B cell (primary cell): ENCODE results near the gene MLNR. TPM values are rescaled to one million over a fixed set of nuclear protein-coding genes. Genes with fewer than 3 reads are reported as not detected.

Source experiments
- ATAC-seq: fragments of 200-7000 bp; cut with Tn5 transposase; one replicate; pipeline ENCODE4 v1.10.0; 2021; ENCODE audit warnings: low read depth, mild to moderate bottlenecking, moderate number of reproducible peaks, moderate library complexity
- CTCF ChIA-PET: fragments of 350-600 bp; sonication (Branson Sonifier 250); formaldehyde crosslinking; loops from one replicate; lab custom pipeline; 2021; ENCODE audit warnings: antibody characterized with exemption, inconsistent platforms; lab: Charles Lee
- POLR2A ChIA-PET: fragments of 350-600 bp; sonication (Branson Sonifier 250); formaldehyde crosslinking; loops from one replicate; lab custom pipeline; 2021; ENCODE audit warnings: antibody characterized with exemption; lab: Charles Lee
- DNase-seq: peaks from one replicate; pipeline ENCODE4 v3.0.0; 2013
- H2AFZ ChIP-seq: 2 replicates; pipeline ENCODE4 v1.6.1; 2012; ENCODE audit warnings: mild to moderate bottlenecking, low read depth, low read length; ENCODE audit not compliant: insufficient read depth, poor library complexity, severe bottlenecking
- H3K27ac ChIP-seq, 2 donors: 1 replicate in 1 of 2; 2 replicates in 1 of 2; pipeline ENCODE4 v1.5.1; 2012 to 2013; ENCODE audit warnings: low read length in 2 of 2, mild to moderate bottlenecking in 2 of 2, moderate library complexity in 1 of 2
- H3K27me3 ChIP-seq, 4 experiments: fragments of 200-600 bp in 1 of 4; sonication (generic) in 1 of 4; replicated peaks in 1 of 4; 1 replicate in 2 of 4; 2 replicates in 2 of 4; pipeline versions ENCODE4 v1.6.1 to v1.7.0; 2013 to 2016; ENCODE audit warnings: low read length in 3 of 4, mild to moderate bottlenecking in 2 of 4, mixed read lengths in 1 of 4, moderate library complexity in 1 of 4; ENCODE audit not compliant: insufficient read depth in 4 of 4, control insufficient read depth in 3 of 4; ENCODE audit errors: control extremely low read depth in 1 of 4
- H3K36me3 ChIP-seq, 2 experiments: replicated peaks in 1 of 2; 1 replicate in 1 of 2; 2 replicates in 1 of 2; pipeline versions ENCODE4 v1.6.1 to v1.7.1; 2013; ENCODE audit warnings: low read length in 1 of 2; ENCODE audit not compliant: insufficient read depth in 2 of 2, control insufficient read depth in 1 of 2; ENCODE audit errors: control extremely low read depth in 1 of 2, extremely low read depth in 1 of 2
- H3K4me1 ChIP-seq, 2 donors: fragments of 200-600 bp in 1 of 2; sonication (generic) in 1 of 2; 1 replicate in 1 of 2; 2 replicates in 1 of 2; pipeline versions ENCODE4 v1.5.1 to v1.6.1; 2013 to 2017; ENCODE audit warnings: low read length in 2 of 2; ENCODE audit not compliant: control insufficient read depth in 2 of 2, insufficient read depth in 2 of 2
- H3K4me2 ChIP-seq: replicated peaks from 2 replicates; pipeline ENCODE3; 2012; ENCODE audit warnings: mild to moderate bottlenecking, low read depth, low read length; ENCODE audit not compliant: poor library complexity, severe bottlenecking
- H3K4me3 ChIP-seq, 5 experiments: fragments of 200-600 bp in 1 of 5; sonication (generic) in 1 of 5; 1 replicate in 3 of 5; 2 replicates in 2 of 5; pipeline versions ENCODE4 v1.5.1 to v1.7.0; 2011 to 2016; ENCODE audit warnings: low read length in 4 of 5, mild to moderate bottlenecking in 4 of 5, low read depth in 2 of 5, control low read depth in 1 of 5, moderate library complexity in 1 of 5; ENCODE audit not compliant: insufficient read depth in 1 of 5; ENCODE audit errors: control extremely low read depth in 1 of 5, extremely low read depth in 1 of 5
- H3K79me2 ChIP-seq: fragments of 200-600 bp; sonication (generic); one replicate; pipeline ENCODE4 v1.6.0; 2016; ENCODE audit warnings: low read length; ENCODE audit not compliant: control insufficient read depth, insufficient read depth
- H3K9ac ChIP-seq: fragments of 200-600 bp; sonication (generic); 2 replicates; pipeline ENCODE4 v1.6.1; 2017; ENCODE audit warnings: mild to moderate bottlenecking, low read length, moderate library complexity
- H3K9me3 ChIP-seq, 3 donors: one replicate each; pipeline versions ENCODE4 v1.6.1 to v1.7.1; 2013; ENCODE audit warnings: low read length in 2 of 3; ENCODE audit not compliant: control insufficient read depth in 2 of 3, insufficient read depth in 1 of 3; ENCODE audit errors: control extremely low read depth in 1 of 3
- H4K20me1 ChIP-seq: 2 replicates; pipeline ENCODE4 v1.6.0; 2012; ENCODE audit warnings: mild to moderate bottlenecking, low read length; ENCODE audit not compliant: insufficient read depth, control insufficient read depth, poor library complexity, severe bottlenecking
- H3K27ac Mint-ChIP-seq: one replicate; pipeline ENCODE4 v1.8.0; 2021; ENCODE audit warnings: mixed read lengths
- H3K27me3 Mint-ChIP-seq: one replicate; pipeline ENCODE4 v1.8.0; 2021; ENCODE audit warnings: mixed read lengths
- H3K4me1 Mint-ChIP-seq: one replicate; pipeline ENCODE4 v1.8.0; 2021; ENCODE audit warnings: mixed read lengths
- H3K4me3 Mint-ChIP-seq: one replicate; pipeline ENCODE4 v1.8.0; 2021; ENCODE audit warnings: mixed read lengths
- H3K9me3 Mint-ChIP-seq: one replicate; pipeline ENCODE4 v1.8.0; 2022; ENCODE audit warnings: mixed read lengths; ENCODE audit not compliant: insufficient read depth
- EZH2 ChIP-seq: IDR thresholded peaks from 2 replicates; pipeline ENCODE4 v1.6.1; 2012; ENCODE audit warnings: borderline replicate concordance, low read depth, mild to moderate bottlenecking, moderate library complexity, low read length; ENCODE audit not compliant: insufficient read depth, poor library complexity, severe bottlenecking
- WGBS: methylation state at CpG from one replicate; pipeline ENCODE4 v1.1.5; 2013; ENCODE audit warnings: missing lambda C conversion rate; ENCODE audit not compliant: insufficient coverage; 5-methylcytosine and 5-hydroxymethylcytosine counted together
- intact Hi-C: fragments of 100-400 bp; cut with micrococcal nuclease; formaldehyde crosslinking; loops from one replicate; pipeline ENCODE4 v1.10.0; 2022
- polyA plus RNA-seq: library from polyadenylated mRNA; depleted of rRNA; stranded (reverse); fragments of >200 nt; gene quantifications from 2 replicates; pipeline ENCODE4 v1.2.3, GENCODE V29; 2012
- total RNA-seq, 2 donors: library from RNA; stranded (reverse); fragments of 120-200 nt in 1 of 2; gene quantifications; 1 replicate in 1 of 2; 2 replicates in 1 of 2; pipeline versions ENCODE4 v1.2.3 to v1.2.4, GENCODE V29; 2013 to 2022
- TF ChIP-seq, protein P1 (sequence below): fragments of 200-600 bp; IDR thresholded peaks from one replicate; pipeline ENCODE4 v1.8.0; 2022; ENCODE audit warnings: antibody characterized with exemption, mild to moderate bottlenecking

Gene MLNR
- total and polyA plus RNA-seq, 2 donors (not counting 1 experiment from before 2014, with no cell fraction given), result not detected

DNA sequence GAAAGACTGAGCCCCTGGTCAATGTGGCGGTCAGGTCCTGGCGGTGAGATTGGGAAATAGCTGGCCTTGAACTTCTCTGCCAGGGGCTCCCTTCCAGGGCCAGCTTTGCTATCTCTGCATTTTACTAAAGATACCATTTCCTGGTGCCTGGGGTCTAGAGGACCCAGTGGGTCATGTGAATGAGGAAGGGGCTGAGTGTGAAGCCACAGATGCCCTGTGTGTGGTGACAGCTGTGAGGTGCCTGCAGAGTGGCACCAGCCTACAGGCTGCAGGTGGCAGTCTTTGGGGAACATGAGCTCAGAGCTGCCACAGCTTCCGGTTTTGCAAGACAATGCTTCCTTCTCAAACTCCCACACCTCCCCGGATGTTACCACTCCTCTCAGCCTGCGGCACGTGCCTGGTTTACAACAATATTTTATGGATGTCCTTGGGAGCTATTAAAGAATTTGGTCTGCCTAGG, 5.2 kb upstream of the MLNR start:
- POLR2A ChIA-PET, result interaction anchor here (0.7 kb wide), 1 partner anchor 1143 kb away, joined by 8 read pairs; no protein-coding TSS in a partner anchor

DNA sequence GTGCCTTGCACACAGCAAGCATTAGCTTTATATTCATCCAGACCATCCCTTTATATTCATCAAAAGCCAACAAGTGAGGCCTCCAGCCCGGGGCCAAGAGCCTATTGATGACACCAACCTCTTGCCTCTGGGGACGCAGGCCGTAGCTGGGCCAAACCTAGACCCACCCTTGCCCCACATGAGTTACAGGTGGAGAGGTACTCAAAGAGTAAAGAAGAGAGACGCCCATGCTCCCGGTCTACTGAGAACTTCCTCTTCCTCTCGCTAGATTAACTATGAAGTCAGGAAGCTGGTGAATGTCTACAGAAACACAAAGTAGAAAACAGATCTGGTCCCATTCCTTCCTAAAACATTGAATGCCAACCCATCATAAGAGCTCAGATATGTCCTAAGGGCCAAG, 3.8 kb upstream of the MLNR start:
- Histone ChIP-seq H4K20me1 (no peaks in the 10 kb centered on the region), H3K4me2 (no peak overlapping the region), H3K9me3 (peaks cover 0 to 36% (median 0%) of the 10 kb centered on the region in 3 donors), H3K4me1 (peaks cover 41 to 47% of the 10 kb centered on the region in 2 donors), H2AFZ (peak overlapping the region; percentile 52), H3K9ac (no peak overlapping the region), H3K4me3 (no peak overlapping the region), H3K27me3 (peaks cover 0 to 37% (median 23%) of the 10 kb centered on the region in 4 experiments), H3K79me2 (no peaks in the 10 kb centered on the region), H3K36me3 (no peaks in the 10 kb centered on the region), H3K27ac (no peak overlapping the region)
- ChIA-PET CTCF (interaction anchor here (0.6 to 1.4 kb wide), 2 partner anchors 14 to 1840 kb away, joined by 3 read pairs; no protein-coding TSS in a partner anchor), POLR2A (no interaction called here)
- peak overlapping the region; percentile 3 for H3K4me3 Mint-ChIP-seq
- TF ChIP-seq, protein P1, sequence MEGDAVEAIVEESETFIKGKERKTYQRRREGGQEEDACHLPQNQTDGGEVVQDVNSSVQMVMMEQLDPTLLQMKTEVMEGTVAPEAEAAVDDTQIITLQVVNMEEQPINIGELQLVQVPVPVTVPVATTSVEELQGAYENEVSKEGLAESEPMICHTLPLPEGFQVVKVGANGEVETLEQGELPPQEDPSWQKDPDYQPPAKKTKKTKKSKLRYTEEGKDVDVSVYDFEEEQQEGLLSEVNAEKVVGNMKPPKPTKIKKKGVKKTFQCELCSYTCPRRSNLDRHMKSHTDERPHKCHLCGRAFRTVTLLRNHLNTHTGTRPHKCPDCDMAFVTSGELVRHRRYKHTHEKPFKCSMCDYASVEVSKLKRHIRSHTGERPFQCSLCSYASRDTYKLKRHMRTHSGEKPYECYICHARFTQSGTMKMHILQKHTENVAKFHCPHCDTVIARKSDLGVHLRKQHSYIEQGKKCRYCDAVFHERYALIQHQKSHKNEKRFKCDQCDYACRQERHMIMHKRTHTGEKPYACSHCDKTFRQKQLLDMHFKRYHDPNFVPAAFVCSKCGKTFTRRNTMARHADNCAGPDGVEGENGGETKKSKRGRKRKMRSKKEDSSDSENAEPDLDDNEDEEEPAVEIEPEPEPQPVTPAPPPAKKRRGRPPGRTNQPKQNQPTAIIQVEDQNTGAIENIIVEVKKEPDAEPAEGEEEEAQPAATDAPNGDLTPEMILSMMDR, result no peak
- TF ChIP-seq EZH2, result no peak
- H3K27ac Mint-ChIP-seq, result no peak overlapping the region
- no peaks in the 10 kb centered on the region for H3K9me3 Mint-ChIP-seq
- intact Hi-C loops, result no loop called here
- H3K4me1 Mint-ChIP-seq, result peaks cover 50% of the 10 kb centered on the region
- 100% methylated on average over 1 of the region's 6 CpGs for WGBS
- H3K27me3 Mint-ChIP-seq, result peaks cover 36% of the 10 kb centered on the region
- peak; percentile 4 for DNase-seq
- ATAC-seq, result no peak

More for the DNA sequence above, 5.2 kb upstream of the MLNR start:
- peak; percentile 58 for DNase-seq
- peak overlapping the region; percentile 55 for H3K4me3 Mint-ChIP-seq
- Histone ChIP-seq H3K9ac (no peak overlapping the region), H3K27ac (no peak overlapping the region), H3K27me3 (peaks cover 0 to 28% (median 19%) of the 10 kb centered on the region in 4 experiments), H4K20me1 (no peaks in the 10 kb centered on the region), H3K4me2 (peak overlapping the region; percentile 27), H3K4me3 (no peak overlapping the region), H3K9me3 (peaks cover 0 to 30% (median 0%) of the 10 kb centered on the region in 3 donors), H2AFZ (peak overlapping the region; percentile 57), H3K36me3 (no peaks in the 10 kb centered on the region), H3K4me1 (peaks cover 36% of the 10 kb centered on the region in 2 donors), H3K79me2 (no peaks in the 10 kb centered on the region)
- ATAC-seq, result peak; percentile 73
- CTCF ChIA-PET, result interaction anchor here (1.4 kb wide), 1 partner anchor 66 kb away, joined by 9 read pairs; no protein-coding TSS in a partner anchor
- 76% methylated on average over 2 of the region's 6 CpGs for WGBS
- TF ChIP-seq, protein P1, result peak; percentile 25
- no peak for TF ChIP-seq EZH2
- intact Hi-C loops, result no loop called here
- peaks cover 33% of the 10 kb centered on the region for H3K27me3 Mint-ChIP-seq
- no peaks in the 10 kb centered on the region for H3K9me3 Mint-ChIP-seq
- H3K27ac Mint-ChIP-seq, result peak overlapping the region; percentile 59
- H3K4me1 Mint-ChIP-seq, result peaks cover 45% of the 10 kb centered on the region
